KMS-11 (cell line): Measurements from ENCODE around the gene HSF5.
A peak's percentile ranks its signal among the peaks of the same experiment; 100 is the strongest.

Experiments used
- H2AFZ ChIP-seq: fragments of 200-600 bp; sonication (generic); 2 replicates; pipeline ENCODE4 v1.6.1; 2016; ENCODE audit warnings: antibody characterized with exemption, mixed run types, low read depth
- H3K27ac ChIP-seq: fragments of 200-600 bp; sonication (generic); 2 replicates; pipeline ENCODE4 v1.6.1; 2016; ENCODE audit warnings: mild to moderate bottlenecking, mixed run types
- H3K27me3 ChIP-seq: fragments of 200-600 bp; sonication (generic); 2 replicates; pipeline ENCODE4 v1.6.1; 2017; ENCODE audit warnings: mild to moderate bottlenecking, low read depth, mixed run types, moderate library complexity; ENCODE audit not compliant: insufficient read depth
- H3K36me3 ChIP-seq: fragments of 200-600 bp; sonication (generic); 2 replicates; pipeline ENCODE4 v1.6.1; 2017; ENCODE audit warnings: mild to moderate bottlenecking, mixed run types; ENCODE audit not compliant: insufficient read depth
- H3K4me1 ChIP-seq: fragments of 200-600 bp; sonication (generic); 2 replicates; pipeline ENCODE4 v1.6.1; 2016; ENCODE audit warnings: mild to moderate bottlenecking, low read depth, mixed run types; ENCODE audit not compliant: poor library complexity, severe bottlenecking
- H3K4me2 ChIP-seq: fragments of 200-600 bp; sonication (generic); 2 replicates; pipeline ENCODE4 v1.7.0; 2016; ENCODE audit warnings: mild to moderate bottlenecking, mixed run types
- H3K4me3 ChIP-seq: fragments of 200-600 bp; sonication (generic); IDR thresholded peaks from 2 replicates; pipeline ENCODE4 v1.6.1; 2017; ENCODE audit warnings: low read depth, low read length, mixed read lengths; ENCODE audit not compliant: insufficient read depth
- H3K79me2 ChIP-seq: fragments of 200-600 bp; sonication (generic); 2 replicates; pipeline ENCODE4 v1.6.1; 2016; ENCODE audit warnings: low read depth, mixed run types; ENCODE audit not compliant: insufficient read depth
- H3K9ac ChIP-seq: fragments of 200-600 bp; sonication (generic); 2 replicates; pipeline ENCODE4 v1.6.1; 2016; ENCODE audit warnings: mild to moderate bottlenecking, mixed run types
- H4K20me1 ChIP-seq: fragments of 200-600 bp; sonication (generic); 2 replicates; pipeline ENCODE4 v1.6.1; 2016; ENCODE audit warnings: mild to moderate bottlenecking, mixed run types; ENCODE audit not compliant: insufficient read depth
- TF ChIP-seq, protein P1 (sequence below): fragments of 200-600 bp; sonication (generic); conservative IDR thresholded peaks from 2 replicates; pipeline ENCODE4 v1.6.1; 2017; ENCODE audit warnings: low read depth, mild to moderate bottlenecking, antibody characterized with exemption, low read length, moderate library complexity, mixed read lengths

The HSF5 gene

DNA sequence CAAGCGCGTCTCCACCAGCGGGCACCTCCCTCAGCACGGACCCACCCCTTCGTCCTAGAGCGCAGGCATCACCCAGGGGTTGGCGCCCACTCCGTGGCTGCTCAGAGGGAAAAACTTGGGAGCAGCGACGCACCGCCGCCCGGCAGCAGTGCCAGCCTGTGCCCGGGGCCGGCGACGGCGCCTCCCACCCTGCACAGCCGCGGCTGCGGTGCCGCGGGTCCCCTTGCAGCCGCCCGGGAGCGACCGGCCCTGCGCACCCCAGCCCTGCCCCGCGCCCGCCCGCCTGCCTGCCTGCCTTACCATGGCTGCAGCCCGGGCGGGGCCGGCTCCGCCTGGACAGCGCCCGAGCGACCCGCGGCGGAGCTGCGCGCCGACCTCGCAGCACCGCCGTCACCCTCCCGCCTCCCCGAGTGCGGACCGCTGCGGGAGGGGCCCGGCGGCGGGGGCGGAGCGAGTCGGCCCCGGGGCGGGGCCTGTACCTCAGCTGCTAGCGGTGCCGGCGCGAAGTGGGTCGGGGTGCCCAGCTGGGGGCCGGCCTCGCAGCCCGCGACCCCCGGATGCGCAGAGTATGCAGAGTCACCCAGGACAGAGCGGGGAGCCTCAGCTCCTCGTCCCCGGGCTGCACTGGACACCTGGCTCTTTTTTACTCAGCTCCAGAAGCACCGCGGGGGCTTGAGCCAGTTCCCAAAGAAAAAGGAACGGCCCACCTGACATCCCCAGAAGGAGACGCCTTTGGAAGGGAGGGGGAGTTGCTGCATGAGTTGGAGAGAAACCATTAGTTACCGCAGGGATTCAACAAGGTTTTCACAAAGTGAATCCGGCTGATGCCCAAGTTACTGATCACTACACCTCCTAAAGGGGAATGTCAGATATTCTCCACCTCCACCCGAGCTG is 43.7 kb upstream of the HSF5 start:
- TF ChIP-seq, protein P1, sequence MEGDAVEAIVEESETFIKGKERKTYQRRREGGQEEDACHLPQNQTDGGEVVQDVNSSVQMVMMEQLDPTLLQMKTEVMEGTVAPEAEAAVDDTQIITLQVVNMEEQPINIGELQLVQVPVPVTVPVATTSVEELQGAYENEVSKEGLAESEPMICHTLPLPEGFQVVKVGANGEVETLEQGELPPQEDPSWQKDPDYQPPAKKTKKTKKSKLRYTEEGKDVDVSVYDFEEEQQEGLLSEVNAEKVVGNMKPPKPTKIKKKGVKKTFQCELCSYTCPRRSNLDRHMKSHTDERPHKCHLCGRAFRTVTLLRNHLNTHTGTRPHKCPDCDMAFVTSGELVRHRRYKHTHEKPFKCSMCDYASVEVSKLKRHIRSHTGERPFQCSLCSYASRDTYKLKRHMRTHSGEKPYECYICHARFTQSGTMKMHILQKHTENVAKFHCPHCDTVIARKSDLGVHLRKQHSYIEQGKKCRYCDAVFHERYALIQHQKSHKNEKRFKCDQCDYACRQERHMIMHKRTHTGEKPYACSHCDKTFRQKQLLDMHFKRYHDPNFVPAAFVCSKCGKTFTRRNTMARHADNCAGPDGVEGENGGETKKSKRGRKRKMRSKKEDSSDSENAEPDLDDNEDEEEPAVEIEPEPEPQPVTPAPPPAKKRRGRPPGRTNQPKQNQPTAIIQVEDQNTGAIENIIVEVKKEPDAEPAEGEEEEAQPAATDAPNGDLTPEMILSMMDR: no peak
- peak overlapping the region; percentile 72 for H2AFZ ChIP-seq
- no peak overlapping the region for H3K27ac ChIP-seq
- peaks cover 10% of the 10 kb centered on the region for H3K4me1 ChIP-seq
- 0 out of 2 replicates have a peak, but pooled peaks cover 9% of the 10 kb centered on the region for H3K27me3 ChIP-seq
- no peaks in the 10 kb centered on the region for H4K20me1 ChIP-seq
- H3K9ac ChIP-seq: no peak overlapping the region; the same call in 1 of the 2 replicates
- H3K36me3 ChIP-seq: no peaks in the 10 kb centered on the region
- no peaks in the 10 kb centered on the region for H3K79me2 ChIP-seq
- peak overlapping the region; percentile 98 for H3K4me2 ChIP-seq
- no peak overlapping the region for H3K4me3 ChIP-seq

DNA sequence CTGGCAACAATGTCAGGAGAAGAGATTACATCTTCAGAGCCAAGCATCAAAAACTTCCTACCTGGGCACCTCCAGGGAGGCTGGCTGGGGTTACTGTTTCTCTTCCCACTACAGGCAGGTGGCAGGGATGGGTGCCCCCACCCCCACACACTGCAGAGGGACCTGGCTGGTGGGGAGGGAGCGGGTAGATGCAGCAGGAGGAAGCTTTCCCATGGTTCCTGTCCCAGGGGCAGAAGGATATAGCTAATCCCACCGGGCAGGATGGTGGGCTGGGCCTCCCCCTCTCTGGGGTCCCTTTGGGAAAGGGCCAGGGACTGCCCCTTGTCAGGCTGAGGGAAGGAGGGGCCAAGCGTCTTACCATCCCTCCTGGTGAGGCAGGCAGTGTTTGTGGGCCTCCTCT is 42.9 kb upstream of the HSF5 start:
- TF ChIP-seq, protein P1: no peak
- Histone ChIP-seq H3K9ac (no peak overlapping the region), H3K4me3 (no peak overlapping the region), H3K79me2 (no peaks in the 10 kb centered on the region), H4K20me1 (no peaks in the 10 kb centered on the region), H3K4me2 (no peak overlapping the region), H3K27me3 (0 out of 2 replicates have a peak, but pooled peaks cover 9% of the 10 kb centered on the region), H3K36me3 (no peaks in the 10 kb centered on the region), H2AFZ (no peak overlapping the region), H3K27ac (no peak overlapping the region), H3K4me1 (peaks cover 12% of the 10 kb centered on the region)

DNA sequence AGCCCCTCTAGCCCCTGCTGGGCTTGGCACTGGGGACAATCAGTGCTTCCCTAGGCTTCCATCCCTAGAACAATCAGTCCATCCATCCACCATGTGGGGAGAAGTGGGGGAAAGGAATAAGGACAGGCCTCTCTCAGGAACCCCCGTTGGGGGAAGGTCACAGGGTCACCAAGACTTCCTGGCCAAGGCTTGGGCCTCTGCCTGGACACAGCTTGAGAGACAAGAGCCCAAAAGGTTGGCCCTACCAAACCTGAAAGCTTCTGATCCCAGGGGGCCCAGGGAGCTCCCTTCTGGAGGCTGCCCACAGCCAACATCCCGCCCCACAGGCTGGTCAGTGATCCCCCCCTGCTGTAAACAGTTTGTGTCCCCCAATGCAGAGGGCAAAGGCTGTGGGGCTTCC is 42.4 kb upstream of the HSF5 start:
- Histone ChIP-seq H3K4me1 (peaks cover 12% of the 10 kb centered on the region), H3K36me3 (no peaks in the 10 kb centered on the region), H2AFZ (no peak overlapping the region), H3K4me2 (no peak overlapping the region), H3K9ac (no peak overlapping the region), H3K79me2 (no peaks in the 10 kb centered on the region), H3K27ac (no peak overlapping the region), H3K27me3 (0 out of 2 replicates have a peak, but pooled peaks cover 9% of the 10 kb centered on the region), H4K20me1 (no peaks in the 10 kb centered on the region), H3K4me3 (no peak overlapping the region)
- TF ChIP-seq, protein P1: no peak

DNA sequence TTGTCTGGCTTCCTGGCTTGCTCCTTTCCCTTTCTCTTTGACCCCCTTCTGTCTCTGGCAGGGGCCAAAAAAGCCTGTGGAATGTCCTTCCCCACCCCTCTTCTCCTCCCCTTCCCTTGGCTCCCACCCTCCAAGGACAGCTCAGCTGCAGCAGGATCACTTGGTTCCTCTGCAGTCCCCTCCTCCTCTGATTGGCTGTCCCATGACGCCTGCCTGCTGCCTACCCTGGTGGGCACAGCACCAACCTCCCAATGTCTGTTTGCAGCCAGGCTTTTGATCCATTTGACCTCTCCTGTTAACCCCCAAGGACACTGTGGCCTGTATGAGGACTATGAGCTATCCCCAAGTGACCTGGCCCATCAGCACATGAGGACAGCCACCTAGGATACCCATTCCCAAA is 41.1 kb upstream of the HSF5 start:
- peaks cover 12% of the 10 kb centered on the region for H3K4me1 ChIP-seq
- H3K79me2 ChIP-seq: no peaks in the 10 kb centered on the region
- H3K36me3 ChIP-seq: no peaks in the 10 kb centered on the region
- H3K9ac ChIP-seq: no peak overlapping the region
- 0 out of 2 replicates have a peak, but pooled peaks cover 9% of the 10 kb centered on the region for H3K27me3 ChIP-seq
- H3K4me2 ChIP-seq: no peak overlapping the region
- no peak overlapping the region for H3K27ac ChIP-seq
- no peak overlapping the region for H3K4me3 ChIP-seq
- TF ChIP-seq, protein P1: no peak
- H4K20me1 ChIP-seq: no peaks in the 10 kb centered on the region
- H2AFZ ChIP-seq: no peak overlapping the region
